Colonic mucosa (tissue), 4 donors: ENCODE data around the gene MRTFB. TPM values are rescaled to one million over a fixed set of nuclear protein-coding genes. Genes with fewer than 3 reads are reported as not detected.

Source experiments
- DNase-seq: peaks from one replicate; pipeline ENCODE4 v3.0.0-alpha.2; 2020
- H3K27ac ChIP-seq: fragments of 200-600 bp; one replicate; pipeline ENCODE4 v1.8.0; 2021
- H3K27me3 ChIP-seq: fragments of 200-600 bp; one replicate; pipeline ENCODE4 v1.8.0; 2021
- H3K36me3 ChIP-seq: fragments of 200-600 bp; one replicate; pipeline ENCODE4 v1.8.0; 2021
- H3K4me1 ChIP-seq: fragments of 200-600 bp; one replicate; pipeline ENCODE4 v1.8.0; 2021; ENCODE audit warnings: mild to moderate bottlenecking
- H3K4me3 ChIP-seq: fragments of 200-600 bp; one replicate; pipeline ENCODE4 v1.8.0; 2021
- H3K9ac ChIP-seq, 2 donors: one replicate each; pipeline ENCODE4 v1.7.0; 2013; ENCODE audit warnings: control low read depth in 2 of 2, low read depth in 2 of 2, low read length in 2 of 2
- H3K9me3 ChIP-seq: fragments of 200-600 bp; one replicate; pipeline ENCODE4 v1.8.0; 2021
- CTCF ChIP-seq: fragments of 200-600 bp; IDR thresholded peaks from one replicate; pipeline ENCODE4 v1.8.0; 2022; ENCODE audit warnings: antibody characterized with exemption, mild to moderate bottlenecking
- intact Hi-C: fragments of 100-400 bp; cut with DNase I; formaldehyde crosslinking; loops from one replicate; pipeline ENCODE4 v1.14.1; 2022
- total RNA-seq, 2 donors: library from RNA; stranded (reverse); fragmentation: NEBNext Ultra II Directional in 1 of 2; extraction: Animal tissue kit (Norgen Biotek cat#: 25700) in 1 of 2; gene quantifications; one replicate each; pipeline ENCODE4 v1.2.1, GENCODE V29; 2021
- donor health status: healthy.
- donor health status: DM: no; HTN: no; CAD: no.
- donor health status: DM: no; HTN: no; CAD: no.

The MRTFB gene
- total RNA-seq, 2 donors from 2014 or later = 31.4 to 40.3 TPM

- intact Hi-C loops = no loop called here
- Histone ChIP-seq H3K27ac (no peak overlapping the region), H3K36me3 (no peaks in the 10 kb centered on the region), H3K4me3 (no peak overlapping the region), H3K9me3 (no peaks in the 10 kb centered on the region), H3K4me1 (no peaks in the 10 kb centered on the region), H3K9ac (no peak overlapping the region), H3K27me3 (no peaks in the 10 kb centered on the region)
- DNase-seq = no peak
- no peak for TF ChIP-seq CTCF
Measured at GRCh38 chr16:14205666-14206065, 134.5 kb downstream of the MRTFB start.

DNA sequence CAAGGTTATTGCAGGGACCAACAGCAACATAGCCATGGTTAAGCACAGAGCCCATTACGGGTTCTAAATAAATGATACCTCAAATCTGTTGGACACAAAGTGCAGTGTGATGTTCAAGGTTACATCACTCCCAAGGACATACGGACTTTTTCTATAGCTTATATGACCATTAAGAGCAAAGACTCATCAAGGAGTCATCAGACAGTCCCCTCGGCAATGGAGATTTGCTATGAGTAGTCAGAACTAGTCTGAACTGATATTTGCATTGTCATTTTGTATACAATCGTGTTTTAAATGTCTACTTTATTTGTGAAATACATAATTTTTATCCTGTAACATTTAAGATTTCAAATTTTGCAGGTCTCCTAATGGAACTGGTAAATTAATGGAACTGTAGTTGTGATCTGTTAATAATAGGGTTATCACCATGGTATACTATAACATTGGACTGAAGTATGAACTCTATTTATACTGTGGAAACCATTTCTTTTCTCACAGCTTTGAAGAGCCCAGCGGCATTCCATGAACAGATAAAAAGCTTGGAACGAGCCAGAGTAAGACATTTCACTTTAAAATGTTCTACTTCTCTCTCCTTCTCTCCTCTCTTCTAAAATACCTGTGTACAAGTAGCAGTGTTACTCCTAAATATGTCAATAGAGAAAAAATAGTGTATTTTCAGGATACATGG lies 140.9 kb downstream of the MRTFB start:
- no peak for TF ChIP-seq CTCF
- intact Hi-C loops = no loop called here
- Histone ChIP-seq H3K9me3 (no peaks in the 10 kb centered on the region), H3K27me3 (no peaks in the 10 kb centered on the region), H3K4me1 (no peaks in the 10 kb centered on the region), H3K4me3 (no peak overlapping the region), H3K27ac (no peak overlapping the region), H3K9ac (no peak overlapping the region), H3K36me3 (no peaks in the 10 kb centered on the region)
- no peak for DNase-seq

DNA sequence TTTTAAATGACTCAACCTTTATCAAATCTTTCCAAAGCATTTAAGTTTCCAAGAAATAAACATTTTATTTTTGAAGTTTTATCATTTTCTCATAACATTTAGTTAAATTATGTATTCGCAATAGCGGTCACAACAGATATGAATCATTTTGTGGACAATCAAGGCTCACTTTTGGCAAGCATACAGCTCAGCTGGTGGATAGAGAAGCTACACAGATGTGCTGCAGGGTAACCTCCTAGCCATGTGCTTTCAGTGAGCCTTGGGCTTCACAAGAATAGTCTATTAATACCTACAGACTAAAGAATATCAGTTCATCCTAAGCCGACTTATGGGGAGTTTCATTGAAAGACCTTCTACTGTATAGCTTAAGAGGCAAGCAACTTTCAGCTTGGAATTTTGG lies 144.8 kb downstream of the MRTFB start:
- Histone ChIP-seq H3K36me3 (peaks cover 3% of the 10 kb centered on the region), H3K9ac (no peak overlapping the region), H3K9me3 (no peaks in the 10 kb centered on the region), H3K27ac (no peak overlapping the region), H3K4me1 (no peaks in the 10 kb centered on the region), H3K4me3 (no peak overlapping the region), H3K27me3 (no peaks in the 10 kb centered on the region)
- intact Hi-C loops = no loop called here
- TF ChIP-seq CTCF = no peak
- no peak for DNase-seq

DNA sequence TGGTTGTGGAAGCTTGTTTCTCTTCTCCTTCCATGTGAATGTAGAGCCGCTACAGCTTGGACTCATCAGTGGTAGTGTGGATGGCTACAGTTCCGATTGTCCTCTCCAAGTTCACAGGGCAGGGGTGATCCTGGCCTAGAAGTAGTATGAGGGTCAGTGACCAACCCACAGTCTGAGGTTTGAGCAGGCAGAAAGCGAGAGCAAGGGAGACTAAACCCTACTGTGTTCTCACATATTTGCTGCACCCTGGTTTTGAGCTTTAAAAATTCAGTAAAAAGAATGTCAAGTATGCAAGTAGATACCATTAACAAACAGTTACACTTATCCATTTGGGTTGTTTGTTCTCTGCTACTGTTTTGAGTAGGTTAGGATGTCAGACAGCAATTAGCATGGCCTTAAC lies 148.9 kb downstream of the MRTFB start:
- Histone ChIP-seq H3K9ac (no peak overlapping the region), H3K4me1 (no peaks in the 10 kb centered on the region), H3K36me3 (peaks cover 3% of the 10 kb centered on the region), H3K27ac (no peak overlapping the region), H3K9me3 (no peaks in the 10 kb centered on the region), H3K27me3 (no peaks in the 10 kb centered on the region), H3K4me3 (no peak overlapping the region)
- TF ChIP-seq CTCF = no peak
- DNase-seq = no peak
- intact Hi-C loops = no loop called here

- no peak overlapping the region for H3K27ac ChIP-seq
- TF ChIP-seq CTCF = no peak
- DNase-seq = no peak
- H3K9ac ChIP-seq = no peak overlapping the region
- no peak overlapping the region for H3K4me3 ChIP-seq
- H3K9me3 ChIP-seq = no peaks in the 10 kb centered on the region
- H3K27me3 ChIP-seq = no peaks in the 10 kb centered on the region
- no peaks in the 10 kb centered on the region for H3K4me1 ChIP-seq
- H3K36me3 ChIP-seq = peaks cover 3% of the 10 kb centered on the region
- intact Hi-C loops = no loop called here
Measured at GRCh38 chr16:14223632-14224031, 152.5 kb downstream of the MRTFB start.
